HepG2 (cell line): ENCODE data around the gene G6PC3. TPM values are rescaled to one million over a fixed set of nuclear protein-coding genes. Genes with fewer than 3 reads are reported as not detected.

Experiments used
- ARHGAP35 ChIP-seq: sonication (generic); formaldehyde crosslinking; IDR thresholded peaks from 2 replicates; pipeline ENCODE4 v1.9.0; 2022; ENCODE audit warnings: mild to moderate bottlenecking, inconsistent platforms, moderate library complexity, missing genetic modification reagents, borderline replicate concordance
- CC2D1A ChIP-seq: sonication (generic); formaldehyde crosslinking; IDR thresholded peaks from 2 replicates; pipeline ENCODE4 v1.8.1; 2023; ENCODE audit warnings: mild to moderate bottlenecking, missing genetic modification reagents
- FOSL1 ChIP-seq: sonication (generic); formaldehyde crosslinking; IDR thresholded peaks from 2 replicates; pipeline ENCODE4 v1.9.0; 2021; ENCODE audit warnings: missing genetic modification reagents, borderline replicate concordance
- GABPA ChIP-seq, 2 experiments: IDR thresholded peaks; 2 replicates each; pipeline ENCODE4 v1.6.1; 2011 to 2016; ENCODE audit warnings: low read depth in 2 of 2, low read length in 1 of 2, missing biosample characterization in 1 of 2, missing genetic modification characterization in 1 of 2
- GPN1 ChIP-seq: sonication (generic); formaldehyde crosslinking; IDR thresholded peaks from 2 replicates; pipeline ENCODE4 v1.5.1; 2020; ENCODE audit warnings: missing genetic modification reagents, borderline replicate concordance
- KDM1A ChIP-seq: IDR thresholded peaks from 2 replicates; pipeline ENCODE4 v1.6.1; 2016; ENCODE audit warnings: missing compliant biosample characterization
- NFE2L2 ChIP-seq: fragments of 150-350 bp; IDR thresholded peaks from 2 replicates; pipeline ENCODE4 v1.6.1; 2014; ENCODE audit warnings: low read length
- SMC3 ChIP-seq: IDR thresholded peaks from 2 replicates; pipeline ENCODE4 v1.6.1; 2011; ENCODE audit warnings: low read length, improper control_type of control experiment
- TEAD2 ChIP-seq: sonication (generic); formaldehyde crosslinking; IDR thresholded peaks from 2 replicates; pipeline ENCODE4 v1.9.0; 2021; ENCODE audit warnings: missing genetic modification reagents
- WIZ ChIP-seq: sonication (generic); formaldehyde crosslinking; IDR thresholded peaks from 2 replicates; pipeline ENCODE4 v1.5.1; 2020; ENCODE audit warnings: mild to moderate bottlenecking, missing genetic modification reagents
- XBP1 ChIP-seq: sonication (generic); formaldehyde crosslinking; IDR thresholded peaks from 2 replicates; pipeline ENCODE4 v1.5.0; 2020; ENCODE audit warnings: missing genetic modification reagents
- XRCC5 ChIP-seq: fragments of 200-400 bp; formaldehyde crosslinking; optimal IDR thresholded peaks from 2 replicates; pipeline ENCODE3; 2017; ENCODE audit warnings: mild to moderate bottlenecking, low read length
- ZFY ChIP-seq: sonication (generic); formaldehyde crosslinking; IDR thresholded peaks from 2 replicates; pipeline ENCODE4 v1.4.0; 2020; ENCODE audit warnings: missing genetic modification reagents
- ZNF124 ChIP-seq: sonication (generic); formaldehyde crosslinking; IDR thresholded peaks from 2 replicates; pipeline ENCODE4 v1.4.0; 2020; ENCODE audit warnings: missing genetic modification reagents
- ZNF234 ChIP-seq: sonication (generic); formaldehyde crosslinking; conservative IDR thresholded peaks from 2 replicates; pipeline ENCODE4 v1.5.1; 2020; ENCODE audit warnings: mild to moderate bottlenecking, missing genetic modification reagents
- ZNF3 ChIP-seq: IDR thresholded peaks from 2 replicates; pipeline ENCODE4 v1.7.0; 2017; ENCODE audit warnings: inconsistent platforms
- ZNF546 ChIP-seq: sonication (generic); formaldehyde crosslinking; conservative IDR thresholded peaks from 2 replicates; pipeline ENCODE4 v1.8.1; 2023; ENCODE audit warnings: mild to moderate bottlenecking, missing genetic modification reagents
- ZNF562 ChIP-seq: sonication (generic); formaldehyde crosslinking; IDR thresholded peaks from 2 replicates; pipeline ENCODE4 v1.8.0; 2022; ENCODE audit warnings: missing genetic modification reagents, borderline replicate concordance
- polyA plus RNA-seq, 8 experiments: library from polyadenylated mRNA; depleted of rRNA in 3 of 8; stranded (reverse) in 7 of 8; unstranded in 1 of 8; fragments of >200 nt; fragmentation: Illumina TruSeq in 4 of 8; extraction: Trizol in 4 of 8; gene quantifications; 2 replicates each; pipeline versions ENCODE4 v1.2.1 to v1.2.3, GENCODE V29; 2011 to 2016; ENCODE audit warnings: low read depth in 4 of 8, missing spikeins in 1 of 8, mixed read lengths in 1 of 8; ENCODE audit not compliant: insufficient read depth in 1 of 8
- total RNA-seq, 5 experiments: library from RNA; depleted of rRNA; stranded (reverse); fragments of >200 nt; fragmentation: Illumina TruSeq; extraction: Trizol; gene quantifications; 2 replicates each; pipeline ENCODE4 v1.2.3, GENCODE V29; 2016; ENCODE audit warnings: low read depth in 1 of 5
- TF ChIP-seq, protein P1 (sequence below): sonication (generic); formaldehyde crosslinking; IDR thresholded peaks from 2 replicates; pipeline ENCODE4 v1.4.0; 2020; ENCODE audit warnings: missing genetic modification reagents, low read depth, mild to moderate bottlenecking, borderline replicate concordance
- TF ChIP-seq, protein P2 (sequence below): sonication (generic); formaldehyde crosslinking; IDR thresholded peaks from 2 replicates; pipeline ENCODE4 v1.4.0; 2020; ENCODE audit warnings: missing genetic modification reagents, mild to moderate bottlenecking, borderline replicate concordance
- TF ChIP-seq, protein P3 (sequence below): sonication (generic); formaldehyde crosslinking; IDR thresholded peaks from 2 replicates; pipeline ENCODE4 v1.4.0; 2020; ENCODE audit warnings: missing genetic modification reagents
- TF ChIP-seq, protein P4 (sequence below): sonication (generic); formaldehyde crosslinking; IDR thresholded peaks from 2 replicates; pipeline ENCODE4 v1.5.0; 2020; ENCODE audit warnings: mild to moderate bottlenecking, missing genetic modification reagents
- TF ChIP-seq, protein P5 (sequence below): sonication (generic); formaldehyde crosslinking; IDR thresholded peaks from 2 replicates; pipeline ENCODE4 v1.4.0; 2020; ENCODE audit warnings: mild to moderate bottlenecking, missing genetic modification reagents
- TF ChIP-seq, protein P6 (sequence below): IDR thresholded peaks from 2 replicates; pipeline ENCODE4 v1.6.1; 2012; ENCODE audit warnings: inconsistent platforms

Gene G6PC3
- total and polyA plus RNA-seq, 2 of the 13 experiments (the other 11 are each of a cell fraction or from before 2014, with no cell fraction given) = 38.5 to 75.8 TPM

DNA sequence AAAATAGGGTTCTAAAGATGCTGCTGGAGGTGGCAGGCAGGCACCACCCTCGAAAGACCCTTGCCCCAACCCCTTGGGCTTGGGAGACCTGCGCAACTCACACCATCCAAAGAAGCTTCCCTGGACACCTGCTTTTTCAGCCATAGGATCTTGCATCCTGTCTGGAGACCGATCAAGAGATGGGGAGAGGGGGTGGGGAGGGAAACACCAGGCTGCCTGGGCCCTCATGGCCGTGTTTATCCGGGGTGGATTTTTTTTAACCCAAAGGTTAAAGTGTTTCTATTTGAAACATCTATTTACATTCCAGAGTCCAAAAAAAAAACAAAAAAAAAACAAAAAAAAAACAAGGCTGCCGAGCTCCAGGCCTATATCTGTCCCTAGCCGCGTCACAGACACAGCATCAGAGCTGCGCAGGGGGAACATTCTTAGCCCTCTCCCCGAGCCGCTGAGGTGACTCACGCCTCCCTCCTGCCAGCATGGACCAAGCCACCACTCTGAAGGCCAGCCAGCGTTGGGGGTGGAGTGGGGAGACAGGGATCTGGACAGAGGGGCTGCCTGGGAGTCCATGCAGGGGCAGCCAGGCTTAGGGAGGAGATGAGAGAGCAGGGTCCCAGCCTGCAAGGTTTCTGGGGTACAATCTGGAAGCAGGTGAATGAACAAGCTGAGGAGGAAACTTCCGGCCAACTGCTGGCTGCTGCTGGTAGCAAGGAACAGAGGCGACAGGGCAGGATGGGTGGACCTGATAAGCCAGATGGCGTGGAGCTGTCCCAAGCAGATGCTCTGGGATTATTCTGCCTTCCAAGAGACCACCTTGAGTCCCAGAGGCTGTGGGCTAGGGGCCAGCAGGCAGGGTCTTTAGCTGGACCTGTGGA, 38.1 kb downstream of the G6PC3 start (continued):
- TF ChIP-seq KDM1A (peak; percentile 80), WIZ (CRISPR knock-in tag) (peak; percentile 41; the same call in 1 of the 2 replicates), GABPA (IDR thresholded peaks at IDR 0.05; ENCODE audit: low read depth, low read length) (no peak), GABPA (CRISPR knock-in tag; IDR thresholded peaks at IDR 0.05; ENCODE audit: low read depth) (peak; percentile 55), ZNF124 (CRISPR knock-in tag) (no peak; the same call in 1 of the 2 replicates), CC2D1A (no peak), XBP1 (CRISPR knock-in tag) (no peak), XRCC5 (peak; percentile 59), FOSL1 (peak; percentile 73; the same call in 1 of the 2 replicates), ZNF546 (CRISPR knock-in tag) (no peak; the same call in 1 of the 2 replicates), TEAD2 (CRISPR knock-in tag) (no peak), ZNF3 (CRISPR knock-in tag) (no peak; the same call in none of the 2 replicates), ZNF562 (CRISPR knock-in tag) (no peak), ARHGAP35 (CRISPR knock-in tag) (no peak), ZNF234 (CRISPR knock-in tag) (no peak), GPN1 (CRISPR knock-in tag) (no peak), NFE2L2 (no peak), ZFY (peak; percentile 47; the same call in 1 of the 2 replicates), SMC3 (peak; percentile 8; the same call in 1 of the 2 replicates)
- TF ChIP-seq, protein P1, sequence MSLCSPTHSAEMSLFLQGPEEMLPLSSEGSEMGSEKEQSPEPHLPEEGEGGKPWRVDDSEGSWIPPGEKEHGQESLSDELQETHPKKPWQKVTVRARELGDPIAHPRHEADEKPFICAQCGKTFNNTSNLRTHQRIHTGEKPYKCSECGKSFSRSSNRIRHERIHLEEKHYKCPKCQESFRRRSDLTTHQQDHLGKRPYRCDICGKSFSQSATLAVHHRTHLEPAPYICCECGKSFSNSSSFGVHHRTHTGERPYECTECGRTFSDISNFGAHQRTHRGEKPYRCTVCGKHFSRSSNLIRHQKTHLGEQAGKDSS = peak; percentile 74; the same call in 1 of the 2 replicates
- TF ChIP-seq, protein P2, sequence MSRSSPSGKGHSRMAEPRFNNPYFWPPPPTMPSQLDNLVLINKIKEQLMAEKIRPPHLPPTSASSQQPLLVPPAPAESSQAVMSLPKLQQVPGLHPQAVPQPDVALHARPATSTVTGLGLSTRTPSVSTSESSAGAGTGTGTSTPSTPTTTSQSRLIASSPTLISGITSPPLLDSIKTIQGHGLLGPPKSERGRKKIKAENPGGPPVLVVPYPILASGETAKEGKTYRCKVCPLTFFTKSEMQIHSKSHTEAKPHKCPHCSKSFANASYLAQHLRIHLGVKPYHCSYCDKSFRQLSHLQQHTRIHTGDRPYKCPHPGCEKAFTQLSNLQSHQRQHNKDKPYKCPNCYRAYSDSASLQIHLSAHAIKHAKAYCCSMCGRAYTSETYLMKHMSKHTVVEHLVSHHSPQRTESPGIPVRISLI (CRISPR knock-in tag) = peak; percentile 100
- TF ChIP-seq, protein P3, sequence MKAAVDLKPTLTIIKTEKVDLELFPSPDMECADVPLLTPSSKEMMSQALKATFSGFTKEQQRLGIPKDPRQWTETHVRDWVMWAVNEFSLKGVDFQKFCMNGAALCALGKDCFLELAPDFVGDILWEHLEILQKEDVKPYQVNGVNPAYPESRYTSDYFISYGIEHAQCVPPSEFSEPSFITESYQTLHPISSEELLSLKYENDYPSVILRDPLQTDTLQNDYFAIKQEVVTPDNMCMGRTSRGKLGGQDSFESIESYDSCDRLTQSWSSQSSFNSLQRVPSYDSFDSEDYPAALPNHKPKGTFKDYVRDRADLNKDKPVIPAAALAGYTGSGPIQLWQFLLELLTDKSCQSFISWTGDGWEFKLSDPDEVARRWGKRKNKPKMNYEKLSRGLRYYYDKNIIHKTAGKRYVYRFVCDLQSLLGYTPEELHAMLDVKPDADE = no peak
- TF ChIP-seq, protein P4, sequence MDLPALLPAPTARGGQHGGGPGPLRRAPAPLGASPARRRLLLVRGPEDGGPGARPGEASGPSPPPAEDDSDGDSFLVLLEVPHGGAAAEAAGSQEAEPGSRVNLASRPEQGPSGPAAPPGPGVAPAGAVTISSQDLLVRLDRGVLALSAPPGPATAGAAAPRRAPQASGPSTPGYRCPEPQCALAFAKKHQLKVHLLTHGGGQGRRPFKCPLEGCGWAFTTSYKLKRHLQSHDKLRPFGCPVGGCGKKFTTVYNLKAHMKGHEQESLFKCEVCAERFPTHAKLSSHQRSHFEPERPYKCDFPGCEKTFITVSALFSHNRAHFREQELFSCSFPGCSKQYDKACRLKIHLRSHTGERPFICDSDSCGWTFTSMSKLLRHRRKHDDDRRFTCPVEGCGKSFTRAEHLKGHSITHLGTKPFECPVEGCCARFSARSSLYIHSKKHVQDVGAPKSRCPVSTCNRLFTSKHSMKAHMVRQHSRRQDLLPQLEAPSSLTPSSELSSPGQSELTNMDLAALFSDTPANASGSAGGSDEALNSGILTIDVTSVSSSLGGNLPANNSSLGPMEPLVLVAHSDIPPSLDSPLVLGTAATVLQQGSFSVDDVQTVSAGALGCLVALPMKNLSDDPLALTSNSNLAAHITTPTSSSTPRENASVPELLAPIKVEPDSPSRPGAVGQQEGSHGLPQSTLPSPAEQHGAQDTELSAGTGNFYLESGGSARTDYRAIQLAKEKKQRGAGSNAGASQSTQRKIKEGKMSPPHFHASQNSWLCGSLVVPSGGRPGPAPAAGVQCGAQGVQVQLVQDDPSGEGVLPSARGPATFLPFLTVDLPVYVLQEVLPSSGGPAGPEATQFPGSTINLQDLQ (CRISPR knock-in tag) = peak; percentile 98
- TF ChIP-seq, protein P5, sequence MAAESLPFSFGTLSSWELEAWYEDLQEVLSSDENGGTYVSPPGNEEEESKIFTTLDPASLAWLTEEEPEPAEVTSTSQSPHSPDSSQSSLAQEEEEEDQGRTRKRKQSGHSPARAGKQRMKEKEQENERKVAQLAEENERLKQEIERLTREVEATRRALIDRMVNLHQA (CRISPR knock-in tag) = no peak
- TF ChIP-seq, protein P6, sequence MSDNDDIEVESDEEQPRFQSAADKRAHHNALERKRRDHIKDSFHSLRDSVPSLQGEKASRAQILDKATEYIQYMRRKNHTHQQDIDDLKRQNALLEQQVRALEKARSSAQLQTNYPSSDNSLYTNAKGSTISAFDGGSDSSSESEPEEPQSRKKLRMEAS = peak; percentile 79
